Heart left ventricle (tissue), 16 donors: Measurements from ENCODE around the gene RAB6D. TPM values are rescaled to one million over a fixed set of nuclear protein-coding genes. Genes with fewer than 3 reads are reported as not detected.
A peak's percentile ranks its signal among the peaks of the same experiment; 100 is the strongest.
"Not testable (repeated sequence)": the region's sequence is repeated elsewhere in the genome, so short reads cannot be mapped to it uniquely, and the experiment has no call there.

ENCODE experiments used
- ATAC-seq, 4 donors: fragments of 200-7000 bp; cut with Tn5 transposase; one replicate each; pipeline ENCODE4 v1.9.1; 2020 to 2022; ENCODE audit warnings: moderate library complexity in 4 of 4, mild to moderate bottlenecking in 3 of 4, moderate number of reproducible peaks in 1 of 4
- DNase-seq, 5 donors: peaks; one replicate each; pipeline ENCODE4 v3.0.0-alpha.2; 2020
- H3K27ac ChIP-seq, 12 donors: fragments of 200-600 bp; sonication (generic) in 4 of 12; one replicate each; pipeline versions ENCODE4 v1.5.0 to v1.8.0; 2016 to 2022; ENCODE audit warnings: mild to moderate bottlenecking in 2 of 12
- H3K27me3 ChIP-seq, 9 donors: fragments of 200-600 bp; sonication (generic) in 2 of 9; one replicate each; pipeline versions ENCODE4 v1.5.1 to v1.8.0; 2016 to 2022; ENCODE audit warnings: mild to moderate bottlenecking in 3 of 9
- H3K36me3 ChIP-seq, 9 donors: fragments of 200-600 bp; sonication (generic) in 2 of 9; one replicate each; pipeline versions ENCODE4 v1.5.0 to v1.8.0; 2018 to 2022; ENCODE audit warnings: mild to moderate bottlenecking in 2 of 9
- H3K4me1 ChIP-seq, 12 donors: fragments of 200-600 bp; sonication (generic) in 4 of 12; one replicate each; pipeline versions ENCODE4 v1.5.0 to v1.8.0; 2016 to 2022; ENCODE audit warnings: mild to moderate bottlenecking in 3 of 12
- H3K4me3 ChIP-seq, 12 donors: fragments of 200-600 bp; sonication (generic) in 4 of 12; one replicate each; pipeline versions ENCODE4 v1.5.0 to v1.8.0; 2017 to 2022; ENCODE audit warnings: mild to moderate bottlenecking in 9 of 12, moderate library complexity in 4 of 12
- H3K9me3 ChIP-seq, 12 donors: fragments of 200-600 bp; sonication (generic) in 4 of 12; one replicate each; pipeline versions ENCODE4 v1.5.0 to v1.8.0; 2016 to 2022; ENCODE audit warnings: mild to moderate bottlenecking in 1 of 12
- CTCF ChIP-seq, 12 donors: fragments of 200-600 bp; sonication (generic) in 4 of 12; IDR thresholded peaks; one replicate each; pipeline versions ENCODE4 v1.5.0 to v1.8.0; 2018 to 2022; ENCODE audit warnings: antibody characterized with exemption in 12 of 12, mild to moderate bottlenecking in 5 of 12
- POLR2A ChIP-seq, 2 donors: fragments of 450-650 bp; IDR thresholded peaks; one replicate each; pipeline ENCODE4 v1.6.1; 2017; ENCODE audit warnings: antibody characterized with exemption in 2 of 2, mild to moderate bottlenecking in 2 of 2, moderate library complexity in 2 of 2
- WGBS, 4 donors: extraction: QIAGEN DNeasy Blood & Tissue Kit in 2 of 4; methylation state at CpG; one replicate each; pipeline versions ENCODE4 v1.1.5 to v1.1.7; 2013 to 2018; 5-methylcytosine and 5-hydroxymethylcytosine counted together
- intact Hi-C, 10 donors: fragments of 100-400 bp; cut with DNase I; formaldehyde crosslinking; loops; one replicate each; pipeline versions ENCODE4 v1.11.1 to v1.14.2; 2022
- polyA plus RNA-seq, 2 donors: library from polyadenylated mRNA; stranded (reverse); fragments of 200-250 nt; gene quantifications; one replicate each; pipeline ENCODE4 v1.2.3, GENCODE V29; 2013
- total RNA-seq, 9 donors: library from RNA; depleted of rRNA in 2 of 9; stranded (reverse); fragments of >200 nt in 2 of 9; fragmentation: NEBNext Ultra II Directional in 3 of 9; extraction: Animal tissue kit (Norgen Biotek cat#: 25700) in 3 of 9; gene quantifications; one replicate each; pipeline versions ENCODE4 v1.1.0 to v1.2.4, GENCODE V29; 2016 to 2023
- donor health status: ischemic (EF 13 %, LVEDD 7.1; RV severe dilation, severe dysfunction).
- donor health status: healthy with polysubstance abuse.
- donor health status: DM: no; HTN: yes; CAD: no.
- donor health status: DM: no; HTN: no; CAD: no.
- donor health status: ischemic (EF 25% LVEDD 6.9; RV normal size, moderate dysfunction).
- donor health status: ischemic (EF 25% LVEDD 5.7; RV mildly dilated, moderate dysfunction).
- donor health status: healthy.
- donor health status: DM: yes; HTN: yes; CAD: no.
- donor health status: ischemic (EF 35%, LVEDD 5.7; RV mildly dilated, moderate dysfunction).
- donor health status: nonischemic (EF 11% LVEDD 7.7; RV severe dilation, severe dysfunction).
- donor health status: DM: yes; HTN: yes; CAD: no.
- donor health status: PGD.
- donor health status: ischemic (EF 29% LVEDD 5.4; RV normal size, mild dysfunction).
- donor health status: nonischemic (EF 23%, LVEDD 6.1; RV moderate dilation, normal function).

Gene RAB6D
- total and polyA plus RNA-seq, 11 donors, result 0.11 to 0.18 (median 0.13) TPM; not detected in 7

- Histone ChIP-seq H3K9me3 (no peaks in the 10 kb centered on the region), H3K27me3 (peaks cover 0 to 37% (median 5%) of the 10 kb centered on the region in 9 donors), H3K4me1 (no peaks in the 10 kb centered on the region), H3K27ac (no peak overlapping the region), H3K4me3 (no peak overlapping the region), H3K36me3 (no peaks in the 10 kb centered on the region)
- intact Hi-C loops, result no loop called here
- no peak for DNase-seq
- ATAC-seq, result no peak
- TF ChIP-seq CTCF (IDR thresholded peaks at IDR 0.05) (no peak), POLR2A (IDR thresholded peaks at IDR 0.05) (no peak)
These were observed 44.2 kb upstream of the RAB6D start for GRCh38 chr2:131408207-131408606.

GRCh38 chr2:131404753-131405152, 40.8 kb upstream of the RAB6D start:
- no peak for TF ChIP-seq CTCF (IDR thresholded peaks at IDR 0.05)
- no peak for TF ChIP-seq POLR2A (IDR thresholded peaks at IDR 0.05)
- H3K4me3 ChIP-seq, result no peak overlapping the region
- intact Hi-C loops, result no loop called here
- H3K9me3 ChIP-seq, result no peaks in the 10 kb centered on the region
- DNase-seq (no peak), ATAC-seq (no peak)
- peaks cover 0 to 38% (median 4%) of the 10 kb centered on the region in 9 donors for H3K27me3 ChIP-seq
- no peak overlapping the region for H3K27ac ChIP-seq
- H3K4me1 ChIP-seq, result no peaks in the 10 kb centered on the region
- no peaks in the 10 kb centered on the region for H3K36me3 ChIP-seq
- 75 to 86% (median 77%) methylated on average over 12 of the region's 12 CpGs for WGBS, 4 donors

GRCh38 chr2:131402320-131403039, 38.5 kb upstream of the RAB6D start:
- Histone ChIP-seq H3K27me3 (peaks cover 0 to 23% (median 3%) of the 10 kb centered on the region in 9 donors), H3K9me3 (no peaks in the 10 kb centered on the region), H3K4me3 (no peak overlapping the region), H3K4me1 (no peaks in the 10 kb centered on the region), H3K36me3 (no peaks in the 10 kb centered on the region), H3K27ac (no peak overlapping the region)
- no peak for ATAC-seq
- no peak for DNase-seq
- TF ChIP-seq POLR2A (IDR thresholded peaks at IDR 0.05) (no peak), CTCF (IDR thresholded peaks at IDR 0.05) (no peak)
- WGBS, 4 donors, result 73 to 78% (median 77%) methylated on average over 6 of the region's 6 CpGs
- intact Hi-C loops, result no loop called here

GRCh38 chr2:131400849-131401248, 36.9 kb upstream of the RAB6D start:
- WGBS, 4 donors, result 63 to 75% (median 68%) methylated on average over 4 of the region's 4 CpGs
- TF ChIP-seq POLR2A (IDR thresholded peaks at IDR 0.05), result no peak
- TF ChIP-seq CTCF (IDR thresholded peaks at IDR 0.05), result no peak
- no peak for ATAC-seq
- DNase-seq, result no peak
- Histone ChIP-seq H3K4me1 (no peaks in the 10 kb centered on the region), H3K36me3 (no peaks in the 10 kb centered on the region), H3K4me3 (no peak overlapping the region), H3K27me3 (peaks cover 0 to 20% (median 0%) of the 10 kb centered on the region in 9 donors), H3K27ac (no peak overlapping the region), H3K9me3 (no peaks in the 10 kb centered on the region)
- intact Hi-C loops, result no loop called here

- H3K4me3 ChIP-seq, H3K27ac ChIP-seq, H3K4me1 ChIP-seq, ATAC-seq, H3K36me3 ChIP-seq, intact Hi-C loops, DNase-seq, H3K9me3 ChIP-seq: not testable (repeated sequence)
- peaks cover 0 to 20% (median 0%) of the 10 kb centered on the region in 9 donors for H3K27me3 ChIP-seq
- whole genome bisulfite sequencing, 4 donors, result 70 to 85% (median 73%) methylated on average over 4 of the region's 4 CpGs
These were observed 36.5 kb upstream of the RAB6D start for GRCh38 chr2:131400441-131400840.

GRCh38 chr2:131396209-131396608, 32.2 kb upstream of the RAB6D start:
- H3K4me3 ChIP-seq, DNase-seq, H3K27ac ChIP-seq, H3K9me3 ChIP-seq, ATAC-seq, H3K36me3 ChIP-seq, intact Hi-C loops: not testable (repeated sequence)
- 76 to 92% (median 80%) methylated on average over 1 of the region's 1 CpG for WGBS, 4 donors
- Histone ChIP-seq H3K27me3 (peaks cover 0 to 15% (median 7%) of the 10 kb centered on the region in 9 donors), H3K4me1 (peaks cover 0 to 13% (median 0%) of the 10 kb centered on the region in 12 donors)

- DNase-seq, intact Hi-C loops, H3K36me3 ChIP-seq, H3K9me3 ChIP-seq, H3K27ac ChIP-seq: not testable (repeated sequence)
- peak in 3 of 4 donors; percentile 14 to 69 (median 44) for ATAC-seq
- peak overlapping the region in 6 of 12 donors; percentile 12 to 24 (median 19) for H3K4me3 ChIP-seq
- peaks cover 0 to 13% (median 0%) of the 10 kb centered on the region in 12 donors for H3K4me1 ChIP-seq
- peaks cover 0 to 15% (median 5%) of the 10 kb centered on the region in 9 donors for H3K27me3 ChIP-seq
- WGBS, 4 donors, result 13 to 29% (median 21%) methylated on average over 10 to 29 of the region's 29 CpGs
These were observed 31.2 kb upstream of the RAB6D start for GRCh38 chr2:131395024-131395645.
